HCT116 (cell line): Measurements from ENCODE around the gene SLC25A43. TPM values are rescaled to one million over a fixed set of nuclear protein-coding genes. Genes with fewer than 3 reads are reported as not detected.

ENCODE experiments used
- ATAC-seq: fragments of 200-7000 bp; cut with Tn5 transposase; 2 replicates; pipeline ENCODE4 v1.9.1; 2020; ENCODE audit warnings: mild to moderate bottlenecking, moderate library complexity
- BruUV-seq: library from RNA; stranded (reverse); fragments of 400-500 nt; replicated peaks from 2 replicates; lab custom pipeline; 2021; lab: Mats Ljungman, UMichigan
- CTCF ChIA-PET: fragments of 300-600 bp; sonication (Branson Sonifier 250); formaldehyde crosslinking; loops from one replicate; lab custom pipeline; 2021; ENCODE audit warnings: antibody characterized with exemption; lab: Charles Lee
- POLR2A ChIA-PET: fragments of 300-600, 350-600 bp; sonication (Branson Sonifier 250); formaldehyde crosslinking; loops from one replicate; lab custom pipeline; 2021; ENCODE audit warnings: antibody characterized with exemption; lab: Charles Lee
- RAD21 ChIA-PET, 2 experiments: fragments of 300-600 bp; sonication (Branson Sonifier 250); formaldehyde crosslinking; loops; one replicate each; lab custom pipeline; 2023; ENCODE audit warnings: low total read pairs in 2 of 2; ENCODE audit not compliant: uncharacterized antibody in 2 of 2, unreplicated experiment in 2 of 2, low non-redundant PET in 1 of 2; lab: Charles Lee
- DNase-seq: peaks from one replicate; pipeline ENCODE4 v3.0.0-alpha.2; 2010; ENCODE audit warnings: low read depth, low spot score
- H2AFZ ChIP-seq: fragments of 200-600 bp; shearing (Covaris generic), sonication (generic); 2 replicates; pipeline ENCODE4 v1.6.1; 2017; ENCODE audit warnings: low read depth, mixed run types, mixed read lengths, antibody characterized with exemption, low read length; ENCODE audit not compliant: poor library complexity, severe bottlenecking
- H3K27ac ChIP-seq: 2 replicates; pipeline ENCODE4 v1.5.1; 2012; ENCODE audit warnings: low read depth, low read length
- H3K27me3 ChIP-seq: fragments of 200-600 bp; sonication (generic); 2 replicates; pipeline ENCODE4 v1.6.1; 2016; ENCODE audit warnings: mixed run types, low read length, mixed read lengths; ENCODE audit not compliant: insufficient read depth
- H3K36me3 ChIP-seq, 2 experiments: fragments of 200-500 bp in 1 of 2; fragments of 200-600 bp in 1 of 2; sonication (Bioruptor generic) in 1 of 2; sonication (generic) in 1 of 2; 2 replicates each; pipeline versions ENCODE4 v1.5.1 to v1.6.1; 2014 to 2016; ENCODE audit warnings: low read length in 2 of 2, inconsistent platforms in 1 of 2, mixed read lengths in 1 of 2, mixed run types in 1 of 2; ENCODE audit not compliant: insufficient read depth in 2 of 2, control insufficient read depth in 1 of 2
- H3K4me1 ChIP-seq, 2 experiments: fragments of 200-600 bp in 1 of 2; sonication (generic) in 1 of 2; 2 replicates each; pipeline versions ENCODE4 v1.5.1 to v1.6.1; 2012 to 2017; ENCODE audit warnings: low read length in 2 of 2, inconsistent platforms in 1 of 2, mild to moderate bottlenecking in 1 of 2, mixed read lengths in 1 of 2, mixed run types in 1 of 2, moderate library complexity in 1 of 2; ENCODE audit not compliant: insufficient read depth in 2 of 2, control insufficient read depth in 1 of 2
- H3K4me2 ChIP-seq: fragments of 200-600 bp; sonication (generic); 2 replicates; pipeline ENCODE4 v1.6.1; 2017; ENCODE audit warnings: mixed run types, low read length, mixed read lengths
- H3K4me3 ChIP-seq, 2 experiments: fragments of 200-600 bp in 1 of 2; sonication (generic) in 1 of 2; replicated peaks in 1 of 2; 2 replicates each; pipeline ENCODE4 v1.5.1; 2011 to 2016; ENCODE audit warnings: low read length in 2 of 2, control low read depth in 1 of 2, low read depth in 1 of 2, mild to moderate bottlenecking in 1 of 2, mixed read lengths in 1 of 2, mixed run types in 1 of 2
- H3K79me2 ChIP-seq: fragments of 200-600 bp; sonication (generic); 2 replicates; pipeline ENCODE4 v1.6.1; 2017; ENCODE audit warnings: mild to moderate bottlenecking, mixed run types, low read length, moderate library complexity, mixed read lengths; ENCODE audit not compliant: insufficient read depth
- H3K9ac ChIP-seq: fragments of 200-600 bp; sonication (generic); 2 replicates; pipeline ENCODE4 v1.6.1; 2016; ENCODE audit warnings: low read length, mixed read lengths
- H3K9me2 ChIP-seq: fragments of 200-600 bp; sonication (generic), shearing (Covaris generic); 2 replicates; pipeline ENCODE4 v1.6.1; 2017; ENCODE audit warnings: mixed run types, mild to moderate bottlenecking, moderate library complexity; ENCODE audit not compliant: insufficient read depth
- H3K9me3 ChIP-seq, 2 experiments: fragments of 200-500 bp in 1 of 2; fragments of 200-600 bp in 1 of 2; sonication (Bioruptor generic) in 1 of 2; sonication (generic) in 1 of 2; 2 replicates each; pipeline ENCODE4 v1.6.1; 2014 to 2017; ENCODE audit warnings: low read length in 2 of 2, mixed read lengths in 2 of 2, inconsistent platforms in 1 of 2, low read depth in 1 of 2, mild to moderate bottlenecking in 1 of 2, mixed run types in 1 of 2, moderate library complexity in 1 of 2; ENCODE audit not compliant: control insufficient read depth in 1 of 2, insufficient read depth in 1 of 2
- H4K20me1 ChIP-seq: fragments of 200-600 bp; sonication (generic), shearing (Covaris generic); 2 replicates; pipeline ENCODE4 v1.6.1; 2017; ENCODE audit warnings: mixed run types, mild to moderate bottlenecking, moderate library complexity; ENCODE audit not compliant: insufficient read depth
- CBX3 ChIP-seq: IDR thresholded peaks from 2 replicates; pipeline ENCODE4 v1.6.1; 2012; ENCODE audit warnings: low read depth
- CEBPB ChIP-seq: IDR thresholded peaks from 2 replicates; pipeline ENCODE4 v1.6.1; 2012; ENCODE audit warnings: low read depth
- EZH2phosphoT487 ChIP-seq: fragments of 200-600 bp; IDR thresholded peaks from 2 replicates; pipeline ENCODE4 v1.6.1; 2018; ENCODE audit warnings: antibody characterized with exemption, borderline replicate concordance
- FOSL1 ChIP-seq: IDR thresholded peaks from 2 replicates; pipeline ENCODE4 v1.6.1; 2012; ENCODE audit warnings: low read depth
- JUND ChIP-seq: IDR thresholded peaks from 2 replicates; pipeline ENCODE4 v1.6.1; 2012
- POLR2A ChIP-seq: IDR thresholded peaks from 2 replicates; pipeline ENCODE4 v1.7.0; 2011; ENCODE audit warnings: borderline replicate concordance; ENCODE audit not compliant: insufficient read depth, insufficient read length; ENCODE audit errors: extremely low read depth
- POLR2AphosphoS5 ChIP-seq: IDR thresholded peaks from 2 replicates; pipeline ENCODE4 v1.6.1; 2011; ENCODE audit warnings: mild to moderate bottlenecking, low read depth, low read length, moderate library complexity
- RAD21 ChIP-seq: IDR thresholded peaks from 2 replicates; pipeline ENCODE4 v1.6.1; 2012; ENCODE audit warnings: low read depth, mild to moderate bottlenecking
- SIN3A ChIP-seq: IDR thresholded peaks from 2 replicates; pipeline ENCODE4 v1.6.1; 2012; ENCODE audit warnings: low read depth
- SRF ChIP-seq: IDR thresholded peaks from 2 replicates; pipeline ENCODE4 v1.6.1; 2012; ENCODE audit warnings: low read depth
- TCF7L2 ChIP-seq: IDR thresholded peaks from 2 replicates; pipeline ENCODE4 v1.7.0; 2011; ENCODE audit warnings: borderline replicate concordance, inconsistent platforms; ENCODE audit not compliant: insufficient read depth, insufficient read length; ENCODE audit errors: extremely low read depth
- YY1 ChIP-seq: IDR thresholded peaks from 2 replicates; pipeline ENCODE4 v1.6.1; 2011; ENCODE audit warnings: low read length, low read depth, moderate library complexity, mild to moderate bottlenecking; ENCODE audit not compliant: insufficient replicate concordance; ENCODE audit errors: extremely low read depth
- ZFX ChIP-seq: fragments of 450-650 bp; IDR thresholded peaks from 2 replicates; pipeline ENCODE4 v1.6.1; 2017
- ZNF274 ChIP-seq: fragments of 200-500 bp; sonication (Bioruptor generic); IDR thresholded peaks from 2 replicates; pipeline ENCODE4 v1.6.1; 2014; ENCODE audit warnings: mild to moderate bottlenecking, low read depth, low read length, inconsistent platforms
- intact Hi-C: fragments of 100-400 bp; cut with micrococcal nuclease; formaldehyde crosslinking; loops from 2 replicates; pipeline ENCODE4 v1.10.0; 2022
- total RNA-seq: library from RNA; stranded (reverse); gene quantifications from one replicate; pipeline ENCODE4 v1.2.1, GENCODE V29; 2021; ENCODE audit not compliant: unreplicated experiment
- TF ChIP-seq, protein P1 (sequence below): IDR thresholded peaks from 2 replicates; pipeline ENCODE4 v1.6.1; 2012

SLC25A43 gene
- total RNA-seq, 1 experiment from 2014 or later: 14.1 TPM

DNA sequence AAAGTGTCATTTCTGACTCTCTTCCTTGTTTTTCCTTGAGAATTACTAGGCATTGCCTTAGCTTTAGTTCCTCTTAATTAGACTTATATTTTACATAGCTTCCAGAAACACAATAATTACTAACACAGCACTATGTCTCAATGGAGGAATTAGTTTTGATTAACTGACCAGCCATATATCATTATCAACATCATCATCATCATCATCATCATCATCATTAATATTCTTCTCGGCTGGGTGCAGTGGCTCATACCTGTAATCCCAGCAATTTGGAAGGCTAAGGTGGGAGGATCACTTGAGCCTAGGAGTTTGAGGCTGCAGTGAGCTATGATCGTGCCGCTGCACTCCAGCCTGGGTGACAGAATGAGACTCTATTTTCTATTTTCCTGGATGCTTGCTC, 66.4 kb downstream of the SLC25A43 start:
- no peak overlapping the region for H3K27ac ChIP-seq
- 0 out of 2 replicates have a peak, but pooled peaks cover 5% of the 10 kb centered on the region for H4K20me1 ChIP-seq
- ChIA-PET RAD21 (no interaction called here), POLR2A (no interaction called here), CTCF (no interaction called here)
- no peaks in the 10 kb centered on the region for H3K9me3 ChIP-seq
- no TSS peak for BruUV-seq
- no peaks in the 10 kb centered on the region for H3K27me3 ChIP-seq
- intact Hi-C loops: no loop called here
- no peak overlapping the region for H3K4me2 ChIP-seq
- H3K4me3 ChIP-seq: no peak overlapping the region
- H2AFZ ChIP-seq: no peak overlapping the region
- peaks cover 5 to 12% of the 10 kb centered on the region in 2 experiments; a peak in 3 of 4 replicates for H3K4me1 ChIP-seq
- peaks cover 13% of the 10 kb centered on the region for H3K79me2 ChIP-seq
- H3K9ac ChIP-seq: no peak overlapping the region
- no peaks in the 10 kb centered on the region for H3K9me2 ChIP-seq
- H3K36me3 ChIP-seq: peaks cover 4 to 13% of the 10 kb centered on the region in 2 experiments; a peak in 1 of 4 replicates
- DNase-seq (no peak), ATAC-seq (no peak)
- TF ChIP-seq SIN3A: no peak

DNA sequence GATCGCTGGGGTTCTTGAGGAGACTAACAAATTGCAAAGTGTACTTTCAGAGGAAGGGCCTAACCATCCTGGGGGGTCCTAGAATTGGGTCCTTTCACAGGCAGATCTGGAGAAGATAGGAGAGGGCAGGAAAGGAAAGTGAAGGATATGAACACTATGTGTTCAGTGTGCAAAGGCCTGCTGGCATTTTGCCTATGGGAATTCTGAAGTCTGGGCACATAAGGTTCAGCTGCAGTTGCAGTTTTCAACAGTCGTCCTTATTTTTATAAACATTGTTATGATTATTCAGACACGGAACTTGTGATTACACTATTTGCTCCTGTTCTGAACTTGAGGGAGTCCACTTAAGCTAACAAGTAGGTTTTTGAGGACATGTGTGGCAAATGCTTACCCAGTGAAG, 67.8 kb downstream of the SLC25A43 start:
- RAD21 ChIA-PET: no interaction called here
- peaks cover 6 to 17% of the 10 kb centered on the region in 2 experiments; a peak in 2 of 4 replicates for H3K36me3 ChIP-seq
- H3K4me1 ChIP-seq: peaks cover 5 to 12% of the 10 kb centered on the region in 2 experiments; a peak in 3 of 4 replicates
- peaks cover 13% of the 10 kb centered on the region for H3K79me2 ChIP-seq
- no TSS peak for BruUV-seq
- CTCF ChIA-PET: no interaction called here
- no peaks in the 10 kb centered on the region for H3K9me3 ChIP-seq
- no peak for TF ChIP-seq CEBPB
- no peak for TF ChIP-seq POLR2AphosphoS5
- no peak for TF ChIP-seq YY1
- TF ChIP-seq EZH2phosphoT487: no peak
- no peak for TF ChIP-seq TCF7L2
- no peak for TF ChIP-seq JUND
- TF ChIP-seq, protein P1, sequence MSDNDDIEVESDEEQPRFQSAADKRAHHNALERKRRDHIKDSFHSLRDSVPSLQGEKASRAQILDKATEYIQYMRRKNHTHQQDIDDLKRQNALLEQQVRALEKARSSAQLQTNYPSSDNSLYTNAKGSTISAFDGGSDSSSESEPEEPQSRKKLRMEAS: no peak
- TF ChIP-seq FOSL1: no peak
- TF ChIP-seq POLR2A: no peak
- no peak for TF ChIP-seq CBX3
- TF ChIP-seq SRF: no peak
- no peak for TF ChIP-seq RAD21
- no peak for TF ChIP-seq SIN3A
- TF ChIP-seq ZFX: no peak
- no peak for TF ChIP-seq ZNF274
- TF ChIP-seq, all 23 proteins: peak for 0
- Histone ChIP-seq H3K27me3 (no peaks in the 10 kb centered on the region), H4K20me1 (0 out of 2 replicates have a peak, but pooled peaks cover 5% of the 10 kb centered on the region), H3K4me2 (no peak overlapping the region), H3K9me2 (no peaks in the 10 kb centered on the region), H2AFZ (no peak overlapping the region), H3K4me3 (no peak overlapping the region), H3K27ac (no peak overlapping the region), H3K9ac (no peak overlapping the region)
- ATAC-seq (no peak), DNase-seq (no peak)
- POLR2A ChIA-PET: interaction anchor here (0.9 kb wide), 1 partner anchor 10 kb away, joined by 3 read pairs; no protein-coding TSS in a partner anchor
- intact Hi-C loops: no loop called here
